Neuron (in vitro differentiated cells): ENCODE data around the gene HSF2BP.
"Not testable (repeated sequence)": the region's sequence is repeated elsewhere in the genome, so short reads cannot be mapped to it uniquely, and the experiment has no call there.

Experiments
- H2AFZ ChIP-seq: one replicate; pipeline ENCODE4 v1.6.1; 2013; ENCODE audit warnings: low read depth, mild to moderate bottlenecking, inconsistent platforms, low read length, moderate library complexity
- H3K27me3 ChIP-seq: one replicate; pipeline ENCODE4 v1.6.1; 2013; ENCODE audit warnings: low read length; ENCODE audit not compliant: insufficient read depth
- H3K36me3 ChIP-seq: one replicate; pipeline ENCODE4 v1.6.1; 2013; ENCODE audit warnings: low read length; ENCODE audit not compliant: insufficient read depth
- H3K4me1 ChIP-seq: one replicate; pipeline ENCODE4 v1.6.1; 2013; ENCODE audit warnings: low read length; ENCODE audit not compliant: insufficient read depth
- H3K4me3 ChIP-seq: 2 replicates; pipeline ENCODE4 v1.5.1; 2013; ENCODE audit warnings: mild to moderate bottlenecking, low read length, moderate library complexity
- H3K9me3 ChIP-seq: one replicate; pipeline ENCODE4 v1.6.1; 2013; ENCODE audit warnings: low read length

The HSF2BP gene

DNA sequence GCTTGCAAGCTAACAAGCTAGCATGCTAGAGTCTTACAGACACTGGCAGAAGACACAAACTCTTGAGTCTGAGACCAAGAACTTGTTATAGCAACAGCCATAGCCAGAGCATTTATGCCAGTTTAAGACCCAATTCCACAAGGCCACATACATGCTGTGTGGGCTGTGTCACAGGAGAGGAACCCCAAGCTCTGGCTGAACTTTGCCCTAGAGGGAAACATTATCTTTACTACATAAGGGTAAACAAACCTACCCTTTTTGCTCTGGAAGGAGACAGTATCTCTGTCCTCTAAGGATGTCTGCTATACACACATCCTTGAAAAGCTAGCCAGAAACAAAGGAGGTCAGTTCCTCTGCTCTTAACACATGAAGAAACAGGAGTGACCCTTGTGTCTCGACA lies 70.3 kb downstream of the HSF2BP start:
- Histone ChIP-seq H3K9me3 (no peaks in the 10 kb centered on the region), H2AFZ (no peak overlapping the region), H3K27me3 (no peaks in the 10 kb centered on the region), H3K36me3 (no peaks in the 10 kb centered on the region), H3K4me1 (peaks cover 22% of the 10 kb centered on the region), H3K4me3 (no peak overlapping the region)

- no peaks in the 10 kb centered on the region for H3K9me3 ChIP-seq
- H2AFZ ChIP-seq, result no peak overlapping the region
- no peak overlapping the region for H3K4me3 ChIP-seq
- no peaks in the 10 kb centered on the region for H3K27me3 ChIP-seq
- no peaks in the 10 kb centered on the region for H3K36me3 ChIP-seq
- H3K4me1 ChIP-seq, result peaks cover 12% of the 10 kb centered on the region
Observed at GRCh38 chr21:43585924-43586413, 73.3 kb downstream of the HSF2BP start.

- no peak overlapping the region for H3K4me3 ChIP-seq
- no peaks in the 10 kb centered on the region for H3K9me3 ChIP-seq
- H3K27me3 ChIP-seq, result no peaks in the 10 kb centered on the region
- H2AFZ ChIP-seq, result no peak overlapping the region
- no peaks in the 10 kb centered on the region for H3K36me3 ChIP-seq
- H3K4me1 ChIP-seq, result peaks cover 12% of the 10 kb centered on the region
Observed at GRCh38 chr21:43585514-43585913, 73.8 kb downstream of the HSF2BP start.

GRCh38 chr21:43581453-43581852 lies 77.8 kb downstream of the HSF2BP start:
- Histone ChIP-seq H3K9me3 (no peaks in the 10 kb centered on the region), H3K27me3 (no peaks in the 10 kb centered on the region), H2AFZ (no peak overlapping the region)

GRCh38 chr21:43578677-43579303 lies 80.5 kb downstream of the HSF2BP start:
- Histone ChIP-seq H2AFZ (no peak overlapping the region), H3K4me1 (peaks cover 2% of the 10 kb centered on the region), H3K4me3 (no peak overlapping the region), H3K9me3 (no peaks in the 10 kb centered on the region), H3K36me3 (no peaks in the 10 kb centered on the region), H3K27me3 (no peaks in the 10 kb centered on the region)

More at GRCh38 chr21:43581453-43581852, 77.8 kb downstream of the HSF2BP start:
- Histone ChIP-seq H3K4me1 (peaks cover 8% of the 10 kb centered on the region), H3K36me3 (no peaks in the 10 kb centered on the region), H3K4me3 (no peak overlapping the region)

DNA sequence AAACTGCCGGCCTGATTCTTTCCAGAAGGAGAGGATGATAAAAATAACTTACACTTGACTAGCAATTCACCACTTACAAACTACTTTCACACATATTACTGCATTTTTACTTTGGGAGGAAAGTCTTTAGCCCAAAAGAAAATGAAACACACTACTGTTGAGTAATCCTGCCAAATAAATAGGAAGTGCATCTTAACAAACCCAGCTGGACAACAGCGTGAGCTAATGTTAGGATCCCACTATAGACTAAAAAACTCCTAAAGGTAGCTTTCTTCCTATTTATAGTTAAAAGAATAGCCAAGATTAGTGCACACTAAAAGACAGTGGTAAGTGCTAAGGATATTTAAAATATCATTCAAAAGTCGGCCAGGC lies 83.8 kb downstream of the HSF2BP start:
- peaks cover 2% of the 10 kb centered on the region for H3K4me1 ChIP-seq
- H3K36me3 ChIP-seq, result no peaks in the 10 kb centered on the region
- no peak overlapping the region for H2AFZ ChIP-seq
- no peaks in the 10 kb centered on the region for H3K27me3 ChIP-seq
- H3K4me3 ChIP-seq, result no peak overlapping the region
- no peaks in the 10 kb centered on the region for H3K9me3 ChIP-seq

- no peak overlapping the region for H3K4me3 ChIP-seq
- no peak overlapping the region for H2AFZ ChIP-seq
- H3K27me3 ChIP-seq, result no peaks in the 10 kb centered on the region
- H3K4me1 ChIP-seq, result peaks cover 2% of the 10 kb centered on the region
- no peaks in the 10 kb centered on the region for H3K9me3 ChIP-seq
- H3K36me3 ChIP-seq, result no peaks in the 10 kb centered on the region
Observed at GRCh38 chr21:43574741-43575472, 84.4 kb downstream of the HSF2BP start.

DNA sequence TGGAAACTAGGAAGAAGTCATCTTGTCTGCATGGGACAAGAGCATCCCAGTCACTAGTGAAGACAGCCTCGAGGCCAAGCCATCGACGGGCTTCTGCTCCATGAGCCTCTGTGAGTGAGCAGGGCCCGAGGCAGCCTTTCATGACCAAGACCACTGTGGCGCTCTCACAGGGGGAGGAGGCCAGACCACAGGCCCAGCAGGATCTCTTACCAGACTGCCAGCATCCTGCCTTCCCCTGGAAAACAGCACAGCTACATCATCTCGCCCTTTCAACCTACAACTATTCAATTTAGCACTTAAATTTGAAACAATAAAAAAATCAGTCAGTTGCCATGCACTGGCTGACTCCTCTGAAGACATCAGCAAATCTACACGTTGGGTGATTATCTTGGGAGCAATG lies 85.4 kb downstream of the HSF2BP start:
- Histone ChIP-seq H2AFZ (no peak overlapping the region), H3K9me3 (no peaks in the 10 kb centered on the region), H3K4me1 (peaks cover 2% of the 10 kb centered on the region), H3K4me3 (no peak overlapping the region), H3K36me3 (no peaks in the 10 kb centered on the region), H3K27me3 (no peaks in the 10 kb centered on the region)

DNA sequence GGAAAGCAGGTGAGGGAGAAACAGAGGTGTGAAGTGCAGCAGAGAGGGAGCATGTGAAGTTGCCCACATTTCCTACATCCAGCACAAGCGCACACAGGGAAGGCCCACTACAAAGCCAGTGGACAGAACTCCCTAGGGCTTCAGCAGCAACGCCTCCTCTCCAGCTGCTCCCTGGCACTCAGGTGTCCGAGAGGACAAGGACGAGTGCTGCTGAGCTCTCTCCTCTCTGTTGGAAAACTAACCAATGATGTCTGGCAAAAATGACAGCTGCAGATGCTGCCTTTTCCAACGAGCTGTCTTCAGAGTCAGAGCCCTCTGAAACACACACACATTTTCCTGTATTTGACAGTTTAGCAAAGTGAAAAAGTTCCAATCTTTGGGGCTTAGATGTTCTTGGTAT lies 86.8 kb downstream of the HSF2BP start:
- Histone ChIP-seq H3K4me1 (peaks cover 2% of the 10 kb centered on the region), H3K9me3 (no peaks in the 10 kb centered on the region), H3K27me3 (no peaks in the 10 kb centered on the region), H3K4me3 (no peak overlapping the region), H2AFZ (no peak overlapping the region), H3K36me3 (no peaks in the 10 kb centered on the region)

DNA sequence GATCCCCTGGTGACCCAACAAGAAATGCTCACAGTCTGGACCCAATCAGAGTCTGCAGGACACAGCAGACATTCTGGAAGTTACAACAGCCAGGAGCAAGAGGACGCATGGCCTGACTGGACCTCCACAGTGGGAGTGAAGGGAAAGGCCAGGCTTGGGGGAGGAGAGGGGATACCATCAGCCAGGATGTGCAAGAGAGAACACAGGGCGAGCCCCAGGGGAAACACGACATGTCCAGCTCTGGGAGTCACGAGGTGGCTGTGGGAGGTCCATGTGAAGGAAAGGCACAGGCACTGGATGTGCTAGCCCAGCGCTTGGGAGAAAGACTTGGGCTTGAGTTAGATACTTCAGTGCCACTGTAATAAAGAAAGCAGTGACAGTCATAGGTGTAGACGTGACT lies 87.3 kb downstream of the HSF2BP start:
- Histone ChIP-seq H3K4me1 (peaks cover 2% of the 10 kb centered on the region), H3K36me3 (no peaks in the 10 kb centered on the region), H2AFZ (no peak overlapping the region), H3K9me3 (no peaks in the 10 kb centered on the region), H3K27me3 (no peaks in the 10 kb centered on the region), H3K4me3 (no peak overlapping the region)

GRCh38 chr21:43570195-43570594 lies 89.1 kb downstream of the HSF2BP start:
- not testable (repeated sequence) for H2AFZ ChIP-seq, H3K36me3 ChIP-seq, H3K4me3 ChIP-seq, H3K27me3 ChIP-seq, H3K4me1 ChIP-seq, H3K9me3 ChIP-seq

GRCh38 chr21:43562451-43562850 lies 96.8 kb downstream of the HSF2BP start:
- not testable (repeated sequence) for H3K4me3 ChIP-seq, H3K4me1 ChIP-seq, H3K36me3 ChIP-seq, H3K9me3 ChIP-seq, H2AFZ ChIP-seq, H3K27me3 ChIP-seq

DNA sequence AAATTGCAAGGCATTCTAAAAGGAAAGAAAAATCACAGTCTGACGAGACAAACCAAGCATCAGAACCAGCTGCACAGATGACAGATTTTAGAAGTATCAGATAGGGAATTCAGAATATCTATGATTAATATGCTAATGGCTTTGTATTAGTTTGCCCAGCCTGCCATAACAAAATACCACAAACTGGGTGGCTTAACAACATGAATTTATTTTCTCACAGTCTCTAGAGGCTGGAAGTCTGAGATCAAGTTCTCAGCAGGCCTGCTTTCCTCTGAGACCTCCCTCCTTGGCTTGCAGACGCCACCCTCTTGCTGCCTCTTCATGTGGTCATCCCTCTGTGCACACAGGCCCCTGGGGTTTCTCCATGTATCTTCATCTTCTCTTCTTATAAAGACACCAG lies 118.7 kb downstream of the HSF2BP start:
- not testable (repeated sequence) for H3K4me1 ChIP-seq, H3K4me3 ChIP-seq, H3K36me3 ChIP-seq, H3K27me3 ChIP-seq, H3K9me3 ChIP-seq, H2AFZ ChIP-seq
